HL-60 (cell line): ENCODE measurements around the gene ARHGAP18.

Source experiments
- DNase-seq, 2 experiments: peaks; one replicate each; pipeline ENCODE4 v3.0.0-alpha.2; 2010 to 2020; ENCODE audit warnings: low read depth in 1 of 2, low spot score in 1 of 2
- H3K27ac ChIP-seq: fragments of 250-450 bp; sonication (Bioruptor Pico); replicated peaks from 2 replicates; pipeline ENCODE4 v1.5.1; 2020; ENCODE audit warnings: mild to moderate bottlenecking, moderate library complexity
- H3K27me3 ChIP-seq: fragments of 250-450 bp; sonication (Bioruptor Pico); 2 replicates; pipeline ENCODE4 v1.5.1; 2021; ENCODE audit warnings: mild to moderate bottlenecking, moderate library complexity; ENCODE audit not compliant: insufficient read depth, poor library complexity, severe bottlenecking
- H3K4me3 ChIP-seq: replicated peaks from 2 replicates; pipeline ENCODE4 v1.5.1; 2011; ENCODE audit warnings: mild to moderate bottlenecking, control low read depth, low read length; ENCODE audit not compliant: insufficient read depth
- CTCF ChIP-seq: IDR thresholded peaks from one replicate; pipeline ENCODE4 v1.5.1; 2011; ENCODE audit warnings: low read length, control low read depth, inconsistent platforms; ENCODE audit not compliant: insufficient read depth
- GABPA ChIP-seq: IDR thresholded peaks from 2 replicates; pipeline ENCODE4 v1.6.1; 2012; ENCODE audit warnings: low read depth
- POLR2AphosphoS5 ChIP-seq: IDR thresholded peaks from 2 replicates; pipeline ENCODE4 v1.6.1; 2012; ENCODE audit warnings: low read depth
- REST ChIP-seq: IDR thresholded peaks from 2 replicates; pipeline ENCODE4 v1.6.1; 2012; ENCODE audit warnings: low read depth; ENCODE audit not compliant: insufficient replicate concordance
- SPI1 ChIP-seq: IDR thresholded peaks from 2 replicates; pipeline ENCODE4 v1.6.1; 2012; ENCODE audit warnings: low read depth, mild to moderate bottlenecking, borderline replicate concordance

ARHGAP18 gene

GRCh38 chr6:129686941-129687627 is 22.9 kb downstream of the ARHGAP18 start:
- H3K27ac ChIP-seq, result peak overlapping the region; percentile 78
- no peaks in the 10 kb centered on the region for H3K27me3 ChIP-seq
- no peak overlapping the region for H3K4me3 ChIP-seq
- peak; percentile 43 to 88 for DNase-seq
- TF ChIP-seq SPI1 (peak; percentile 45; the same call in 1 of the 2 replicates), GABPA (no peak), POLR2AphosphoS5 (peak; percentile 91)

GRCh38 chr6:129685662-129686031 is 24.3 kb downstream of the ARHGAP18 start:
- Histone ChIP-seq H3K27ac (peak overlapping the region; percentile 78), H3K27me3 (no peaks in the 10 kb centered on the region), H3K4me3 (no peak overlapping the region)
- DNase-seq, result peak in 1 of 2 experiments; percentile 43
- TF ChIP-seq GABPA (no peak), SPI1 (peak; percentile 95), CTCF (no peak)

GRCh38 chr6:129684903-129685661 is 24.9 kb downstream of the ARHGAP18 start:
- TF ChIP-seq REST, result no peak
- TF ChIP-seq POLR2AphosphoS5, result no peak
- no peak for TF ChIP-seq SPI1
- TF ChIP-seq GABPA, result no peak
- TF ChIP-seq CTCF, result no peak
- peak overlapping the region; percentile 78 for H3K27ac ChIP-seq
- peak in 1 of 2 experiments; percentile 39 for DNase-seq
- H3K4me3 ChIP-seq, result no peak overlapping the region
- no peaks in the 10 kb centered on the region for H3K27me3 ChIP-seq

- Histone ChIP-seq H3K4me3 (no peak overlapping the region), H3K27ac (peak overlapping the region; percentile 78), H3K27me3 (no peaks in the 10 kb centered on the region)
- DNase-seq, result no peak
- TF ChIP-seq REST, result no peak
- TF ChIP-seq SPI1, result no peak
- no peak for TF ChIP-seq POLR2AphosphoS5
- TF ChIP-seq CTCF, result no peak
- TF ChIP-seq GABPA, result no peak
These were observed 25.6 kb downstream of the ARHGAP18 start for GRCh38 chr6:129684323-129684884.
